ENCODE measurements around the gene EXD1. TPM values are rescaled to one million over a fixed set of nuclear protein-coding genes. Genes with fewer than 3 reads are reported as not detected.
A peak's percentile ranks its signal among the peaks of the same experiment; 100 is the strongest.
"Not testable (repeated sequence)": the region's sequence is repeated elsewhere in the genome, so short reads cannot be mapped to it uniquely, and the experiment has no call there.

Gene EXD1
- total RNA-seq, 1 experiment from 2014 or later, result 0.37 TPM

DNA sequence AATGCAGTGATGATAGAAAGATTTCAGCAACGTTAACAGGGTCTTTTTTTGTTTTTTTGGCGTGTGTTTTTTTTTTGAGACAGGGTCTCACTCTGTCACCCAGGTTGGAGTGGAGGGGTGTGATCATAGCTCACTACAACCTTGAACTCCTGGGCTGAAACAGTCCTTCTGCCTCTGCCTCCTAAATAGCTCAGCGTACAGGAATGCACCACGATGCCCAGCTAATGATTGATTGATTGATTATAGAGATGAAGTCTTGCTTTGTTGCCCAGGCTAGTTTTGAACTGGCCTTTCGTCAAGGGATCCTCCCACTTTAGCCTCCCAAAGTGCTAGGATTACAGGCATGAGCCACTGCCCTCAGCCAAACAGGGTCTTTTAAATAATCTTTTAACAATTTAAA, 7.5 kb upstream of the EXD1 start:
- ChIA-PET CTCF (no interaction called here), POLR2A (interaction anchor here (0.5 to 1.6 kb wide), 4 partner anchors 8 to 45 kb away, joined by 3 to 5 read pairs (median 4); no protein-coding TSS in a partner anchor)
- TF ChIP-seq, protein P1, sequence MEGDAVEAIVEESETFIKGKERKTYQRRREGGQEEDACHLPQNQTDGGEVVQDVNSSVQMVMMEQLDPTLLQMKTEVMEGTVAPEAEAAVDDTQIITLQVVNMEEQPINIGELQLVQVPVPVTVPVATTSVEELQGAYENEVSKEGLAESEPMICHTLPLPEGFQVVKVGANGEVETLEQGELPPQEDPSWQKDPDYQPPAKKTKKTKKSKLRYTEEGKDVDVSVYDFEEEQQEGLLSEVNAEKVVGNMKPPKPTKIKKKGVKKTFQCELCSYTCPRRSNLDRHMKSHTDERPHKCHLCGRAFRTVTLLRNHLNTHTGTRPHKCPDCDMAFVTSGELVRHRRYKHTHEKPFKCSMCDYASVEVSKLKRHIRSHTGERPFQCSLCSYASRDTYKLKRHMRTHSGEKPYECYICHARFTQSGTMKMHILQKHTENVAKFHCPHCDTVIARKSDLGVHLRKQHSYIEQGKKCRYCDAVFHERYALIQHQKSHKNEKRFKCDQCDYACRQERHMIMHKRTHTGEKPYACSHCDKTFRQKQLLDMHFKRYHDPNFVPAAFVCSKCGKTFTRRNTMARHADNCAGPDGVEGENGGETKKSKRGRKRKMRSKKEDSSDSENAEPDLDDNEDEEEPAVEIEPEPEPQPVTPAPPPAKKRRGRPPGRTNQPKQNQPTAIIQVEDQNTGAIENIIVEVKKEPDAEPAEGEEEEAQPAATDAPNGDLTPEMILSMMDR (IDR thresholded peaks at IDR 0.05; ENCODE audit: unreplicated experiment), result no peak
- Mint-ChIP-seq H3K9me3 (ENCODE audit: unreplicated experiment) (no peaks in the 10 kb centered on the region), H3K4me3 (ENCODE audit: unreplicated experiment) (no peak overlapping the region), H3K27ac (ENCODE audit: low read depth, unreplicated experiment) (peak overlapping the region; percentile 44), H3K36me3 (ENCODE audit: insufficient read depth, unreplicated experiment) (peaks cover 29% of the 10 kb centered on the region), H3K27me3 (ENCODE audit: insufficient read depth, unreplicated experiment) (no peaks in the 10 kb centered on the region), H3K4me1 (ENCODE audit: insufficient read depth, unreplicated experiment) (peaks cover 9% of the 10 kb centered on the region)
- BruUV-seq (replicated peaks), result no TSS peak
- DNase-seq (ENCODE audit: unreplicated experiment), result no peak
- intact Hi-C loops (cut with micrococcal nuclease), result no loop called here

DNA sequence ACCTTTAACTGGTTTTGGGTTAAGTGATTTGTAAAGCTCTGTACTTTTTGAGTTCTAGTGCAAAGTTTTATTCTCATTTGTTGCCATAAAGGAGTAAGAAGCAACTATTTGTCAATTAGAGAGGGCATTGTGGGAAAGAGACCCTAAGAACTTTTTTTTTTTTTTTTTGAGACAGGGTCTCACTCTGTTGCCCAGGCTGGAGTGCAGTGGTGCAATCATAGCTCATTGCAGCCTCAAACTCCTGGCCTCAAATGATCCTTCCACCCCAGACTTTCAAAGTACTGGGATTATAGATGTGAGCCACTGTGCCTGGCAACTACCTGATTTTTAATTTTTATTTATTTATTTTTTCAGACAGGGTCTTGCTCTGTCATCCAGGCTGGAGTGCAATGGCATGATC, 5.4 kb upstream of the EXD1 start:
- no peak for DNase-seq (ENCODE audit: unreplicated experiment)
- intact Hi-C loops (cut with micrococcal nuclease), result no loop called here
- no TSS peak for BruUV-seq (replicated peaks)
- no peak overlapping the region for H3K4me3 Mint-ChIP-seq (ENCODE audit: unreplicated experiment)
- peaks cover 18% of the 10 kb centered on the region for H3K36me3 Mint-ChIP-seq (ENCODE audit: insufficient read depth, unreplicated experiment)
- ChIA-PET CTCF (no interaction called here), POLR2A (interaction anchor here (0.6 to 7.2 kb wide), 3 partner anchors 14 to 87 kb away, joined by 3 to 91 read pairs (median 76); no protein-coding TSS in a partner anchor)
- H3K27ac Mint-ChIP-seq (ENCODE audit: low read depth, unreplicated experiment), result no peak overlapping the region
- TF ChIP-seq, protein P1 (IDR thresholded peaks at IDR 0.05; ENCODE audit: unreplicated experiment), result no peak
- H3K27me3 Mint-ChIP-seq (ENCODE audit: insufficient read depth, unreplicated experiment), result no peaks in the 10 kb centered on the region
- no peaks in the 10 kb centered on the region for H3K9me3 Mint-ChIP-seq (ENCODE audit: unreplicated experiment)
- H3K4me1 Mint-ChIP-seq (ENCODE audit: insufficient read depth, unreplicated experiment), result peaks cover 13% of the 10 kb centered on the region

DNA sequence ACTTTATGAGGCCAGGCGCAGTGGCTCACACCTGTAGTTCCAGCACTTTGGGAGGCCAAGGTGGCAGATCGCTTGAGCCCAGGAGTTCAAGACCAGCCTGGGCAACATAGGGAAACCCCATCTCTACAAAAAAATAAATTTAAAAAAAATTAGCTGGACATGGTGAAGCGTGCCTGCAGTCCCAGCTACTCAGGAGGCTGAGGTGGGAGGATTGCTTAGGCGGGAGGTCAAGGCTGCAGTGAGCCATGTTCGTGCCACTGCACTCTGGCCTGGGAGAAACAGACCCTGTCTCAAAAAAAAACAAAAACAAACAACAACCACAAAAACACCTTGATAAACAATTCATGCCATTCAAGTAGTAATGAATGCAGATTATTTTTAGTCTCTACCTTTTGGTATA, 4.7 kb upstream of the EXD1 start:
- DNase-seq (ENCODE audit: unreplicated experiment); H3K4me3 Mint-ChIP-seq (ENCODE audit: unreplicated experiment); H3K27me3 Mint-ChIP-seq (ENCODE audit: insufficient read depth, unreplicated experiment); intact Hi-C loops (cut with micrococcal nuclease); H3K9me3 Mint-ChIP-seq (ENCODE audit: unreplicated experiment); CTCF ChIA-PET; H3K27ac Mint-ChIP-seq (ENCODE audit: low read depth, unreplicated experiment); BruUV-seq (replicated peaks): not testable (repeated sequence)
- peaks cover 13% of the 10 kb centered on the region for H3K4me1 Mint-ChIP-seq (ENCODE audit: insufficient read depth, unreplicated experiment)
- peaks cover 14% of the 10 kb centered on the region for H3K36me3 Mint-ChIP-seq (ENCODE audit: insufficient read depth, unreplicated experiment)
- POLR2A ChIA-PET, result interaction anchor here (0.6 to 7.2 kb wide), 4 partner anchors 15 to 87 kb away, joined by 3 to 91 read pairs (median 46); no protein-coding TSS in a partner anchor

DNA sequence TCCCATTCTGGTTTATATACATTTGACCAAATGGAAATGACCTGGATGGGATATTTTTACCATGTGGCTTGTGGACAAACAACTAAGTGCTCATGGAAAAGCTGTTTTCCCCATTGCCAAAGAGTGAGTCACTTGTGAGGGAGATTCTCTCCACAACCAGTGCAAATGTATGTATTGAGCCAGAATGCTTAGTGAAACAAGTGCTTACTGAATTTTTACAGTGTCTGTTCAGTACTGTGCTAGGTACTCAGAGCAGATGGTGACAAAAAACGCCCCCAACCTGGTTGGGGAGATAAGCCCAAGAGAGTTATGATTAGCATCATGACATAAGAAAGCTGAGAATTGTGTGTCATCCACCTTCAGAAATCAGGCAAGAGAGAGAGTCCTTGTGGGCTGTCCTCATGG, 2.8 kb upstream of the EXD1 start:
- peak; percentile 66 for DNase-seq (ENCODE audit: unreplicated experiment)
- ChIA-PET CTCF (interaction anchor here (0.6 kb wide), 3 partner anchors 38 to 481 kb away, joined by 3 to 4 read pairs (median 4); no protein-coding TSS in a partner anchor), POLR2A (interaction anchor here (1.0 to 7.2 kb wide), 8 partner anchors 8 to 117 kb away, joined by 3 to 91 read pairs (median 6); partner anchors contain the start of gene INO80)
- Mint-ChIP-seq H3K36me3 (ENCODE audit: insufficient read depth, unreplicated experiment) (peaks cover 14% of the 10 kb centered on the region), H3K4me1 (ENCODE audit: insufficient read depth, unreplicated experiment) (peaks cover 13% of the 10 kb centered on the region), H3K9me3 (ENCODE audit: unreplicated experiment) (no peaks in the 10 kb centered on the region), H3K27me3 (ENCODE audit: insufficient read depth, unreplicated experiment) (no peaks in the 10 kb centered on the region), H3K4me3 (ENCODE audit: unreplicated experiment) (peak overlapping the region; percentile 95), H3K27ac (ENCODE audit: low read depth, unreplicated experiment) (peak overlapping the region; percentile 18)
- intact Hi-C loops (cut with micrococcal nuclease), result loop anchor here (2.0 kb wide), 2 partner anchors 23 to 51 kb away; no protein-coding TSS in a partner anchor
- no TSS peak for BruUV-seq (replicated peaks)
- TF ChIP-seq, protein P1 (IDR thresholded peaks at IDR 0.05; ENCODE audit: unreplicated experiment), result no peak
